Nephron progenitor cell (in vitro differentiated cells): ENCODE measurements around the gene FUT1.
"Not testable (repeated sequence)": the region's sequence is repeated elsewhere in the genome, so short reads cannot be mapped to it uniquely, and the experiment has no call there.

Experiments
- DNase-seq: peaks from one replicate; pipeline ENCODE4 v3.0.0; 2021
- H3K27ac Mint-ChIP-seq: 2 replicates; pipeline ENCODE4 v1.8.0; 2021; ENCODE audit warnings: mild to moderate bottlenecking, moderate library complexity, mixed read lengths
- H3K27me3 Mint-ChIP-seq: 2 replicates; pipeline ENCODE4 v1.8.0; 2021; ENCODE audit warnings: mild to moderate bottlenecking, low read depth, mixed read lengths; ENCODE audit not compliant: poor library complexity
- H3K36me3 Mint-ChIP-seq: 2 replicates; pipeline ENCODE4 v1.8.0; 2021; ENCODE audit warnings: low read depth, mixed read lengths
- H3K4me1 Mint-ChIP-seq: 2 replicates; pipeline ENCODE4 v1.8.0; 2021; ENCODE audit warnings: mixed read lengths
- H3K4me3 Mint-ChIP-seq: 2 replicates; pipeline ENCODE4 v1.8.0; 2021; ENCODE audit warnings: mild to moderate bottlenecking, moderate library complexity, mixed read lengths
- H3K9me3 Mint-ChIP-seq: 2 replicates; pipeline ENCODE4 v1.8.0; 2021; ENCODE audit warnings: mild to moderate bottlenecking, moderate library complexity, mixed read lengths
- CTCF ChIP-seq: fragments of 200-600 bp; sonication (generic); IDR thresholded peaks from 2 replicates; pipeline ENCODE4 v1.5.0; 2021; ENCODE audit warnings: antibody characterized with exemption

Gene FUT1

DNA sequence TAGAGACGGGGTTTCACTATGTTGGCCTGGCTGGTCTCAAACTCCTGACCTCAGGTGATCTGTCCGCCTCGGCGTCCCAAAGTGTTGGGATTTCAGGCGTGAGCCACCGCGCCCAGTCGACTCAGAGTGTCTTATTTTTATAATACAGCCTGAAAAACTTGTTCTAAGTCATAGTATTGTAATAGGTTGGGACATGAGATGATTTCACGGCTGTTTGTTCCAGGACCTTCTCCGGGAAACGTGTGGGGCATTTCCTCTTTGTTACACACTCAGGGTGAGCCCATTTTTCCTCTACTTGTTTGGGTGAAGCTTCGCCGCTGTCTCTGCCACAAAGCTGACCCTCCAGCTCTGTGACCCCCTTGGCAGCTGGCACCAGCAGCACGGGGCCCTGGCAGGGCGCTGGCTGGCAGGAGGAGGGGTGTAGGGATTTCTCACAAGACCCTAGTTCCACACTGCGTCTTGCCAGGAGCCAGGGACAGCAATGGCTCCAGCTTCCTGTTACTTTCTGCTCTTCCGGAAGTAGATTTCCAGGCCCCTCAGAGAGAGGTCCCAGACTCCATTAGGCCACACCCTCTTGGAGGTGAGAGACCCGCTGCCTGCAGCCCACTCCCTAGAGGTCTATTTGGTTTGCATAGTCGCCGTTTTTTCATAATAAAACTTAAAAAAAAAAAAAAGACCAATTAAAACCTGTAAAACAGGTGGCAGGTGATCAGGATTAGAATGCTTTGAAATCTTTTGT lies 18.5 kb upstream of the FUT1 start:
- Mint-ChIP-seq H3K4me3 (no peak overlapping the region), H3K4me1 (peaks cover 24% of the 10 kb centered on the region), H3K36me3 (no peaks in the 10 kb centered on the region), H3K27ac (no peak overlapping the region), H3K27me3 (peaks cover 11% of the 10 kb centered on the region), H3K9me3 (no peaks in the 10 kb centered on the region)
- DNase-seq: no peak
- TF ChIP-seq CTCF: no peak

DNA sequence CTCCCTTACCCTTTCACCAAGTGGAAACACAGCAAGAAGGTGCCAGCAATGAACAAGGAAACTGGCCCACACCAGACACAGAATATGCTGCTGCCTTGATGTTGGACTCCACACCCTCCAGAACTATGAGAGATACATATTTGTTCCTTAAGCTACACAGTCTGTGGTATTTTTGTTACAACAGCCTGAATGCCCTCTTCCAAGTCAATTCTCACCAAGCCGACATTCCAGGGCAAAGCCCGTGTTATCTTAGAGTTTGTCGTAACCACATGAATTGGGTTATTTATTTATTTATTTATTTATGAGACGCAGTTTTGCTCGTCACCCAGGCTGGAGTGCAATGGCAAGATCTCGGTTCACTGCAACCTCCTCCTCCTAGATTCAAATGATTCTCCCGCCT lies 17.8 kb upstream of the FUT1 start:
- H3K4me3 Mint-ChIP-seq: no peak overlapping the region
- no peaks in the 10 kb centered on the region for H3K9me3 Mint-ChIP-seq
- H3K4me1 Mint-ChIP-seq: peaks cover 24% of the 10 kb centered on the region
- no peaks in the 10 kb centered on the region for H3K36me3 Mint-ChIP-seq
- no peak overlapping the region for H3K27ac Mint-ChIP-seq
- no peak for TF ChIP-seq CTCF
- DNase-seq: no peak
- H3K27me3 Mint-ChIP-seq: peaks cover 17% of the 10 kb centered on the region

DNA sequence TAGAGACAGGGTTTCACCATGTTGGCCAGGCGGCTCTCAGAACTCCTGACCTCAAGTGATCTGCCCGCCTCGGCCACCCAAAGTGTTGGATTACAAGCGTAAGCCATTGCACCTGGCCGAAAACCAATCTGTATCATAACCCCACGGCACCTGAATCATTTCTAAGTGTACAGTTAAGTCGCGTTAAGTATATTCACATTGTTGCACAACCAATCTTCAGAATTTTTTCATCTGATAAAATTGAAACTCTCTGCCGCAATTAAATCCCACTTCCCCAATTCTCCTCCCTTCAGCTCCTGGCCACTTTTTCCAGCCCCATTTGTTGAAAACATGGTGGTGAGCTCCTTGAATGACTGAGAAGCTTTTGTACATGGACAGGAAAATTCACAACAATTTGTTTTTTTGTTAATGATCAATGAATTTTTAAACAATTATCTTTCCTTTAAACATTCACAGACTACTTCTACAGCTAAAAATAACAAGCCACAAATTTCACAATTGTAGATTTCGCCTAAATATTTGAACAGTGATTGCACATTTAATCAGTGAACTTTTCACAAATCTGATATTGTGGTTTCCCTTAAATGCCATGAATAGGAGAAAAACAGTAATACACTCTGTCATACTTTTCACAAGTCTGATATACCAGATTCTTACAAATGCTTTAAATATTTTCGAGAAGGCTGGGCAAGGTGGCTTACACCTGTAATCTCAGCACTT lies 16.7 kb upstream of the FUT1 start:
- peaks cover 18% of the 10 kb centered on the region for H3K4me1 Mint-ChIP-seq
- DNase-seq: no peak
- H3K4me3 Mint-ChIP-seq: no peak overlapping the region
- H3K27me3 Mint-ChIP-seq: peaks cover 22% of the 10 kb centered on the region
- no peaks in the 10 kb centered on the region for H3K9me3 Mint-ChIP-seq
- H3K36me3 Mint-ChIP-seq: no peaks in the 10 kb centered on the region
- TF ChIP-seq CTCF: no peak
- H3K27ac Mint-ChIP-seq: no peak overlapping the region

DNA sequence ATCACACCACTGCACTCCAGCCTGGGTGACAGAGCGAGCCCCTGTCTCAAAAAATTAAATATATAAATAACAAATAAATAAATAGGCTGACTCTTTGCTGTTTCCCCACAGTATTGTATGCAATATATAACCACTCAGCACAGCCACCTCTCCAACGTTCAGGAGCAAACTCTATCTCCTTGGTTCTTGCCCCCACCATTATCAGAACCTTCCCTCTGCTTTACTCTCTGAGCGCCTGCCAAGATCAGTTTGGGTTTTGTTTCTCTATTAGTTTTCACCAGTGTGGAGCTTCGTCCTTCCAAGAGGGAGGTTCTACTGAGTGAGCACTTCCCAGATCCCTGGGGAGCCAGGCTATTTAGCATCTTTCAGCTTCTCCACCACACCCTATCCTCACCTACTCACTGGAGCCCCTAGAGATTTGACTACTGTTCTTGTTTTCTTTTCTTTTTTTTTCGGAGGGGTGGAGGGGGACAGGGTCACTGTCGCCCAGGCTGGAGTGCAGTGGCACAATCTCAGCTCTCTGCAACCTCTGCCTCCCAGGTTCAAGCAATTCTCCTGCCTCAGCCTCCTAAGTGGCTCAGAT lies 15.8 kb upstream of the FUT1 start:
- not testable (repeated sequence) for H3K4me3 Mint-ChIP-seq, H3K9me3 Mint-ChIP-seq, H3K27ac Mint-ChIP-seq, H3K36me3 Mint-ChIP-seq, DNase-seq
- H3K27me3 Mint-ChIP-seq: peaks cover 24% of the 10 kb centered on the region
- peaks cover 17% of the 10 kb centered on the region for H3K4me1 Mint-ChIP-seq

DNA sequence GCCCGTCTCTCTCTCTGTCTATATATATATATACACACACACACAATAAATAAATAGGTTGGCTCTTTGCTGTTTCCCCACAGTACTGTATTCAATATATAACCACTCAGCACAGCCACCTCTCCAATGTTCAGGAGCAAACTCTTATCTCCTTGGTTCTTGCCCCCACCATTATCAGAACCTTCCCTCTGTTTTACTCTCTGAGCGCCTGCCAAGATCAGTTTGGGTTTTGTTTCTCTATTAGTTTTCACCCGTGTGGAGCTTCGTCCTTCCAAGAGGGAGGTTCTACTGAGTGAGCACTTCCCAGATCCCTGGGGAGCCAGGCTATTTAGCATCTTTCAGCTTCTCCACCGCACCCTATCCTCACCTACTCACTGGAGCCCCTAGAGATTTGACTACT lies 13.4 kb upstream of the FUT1 start:
- not testable (repeated sequence) for DNase-seq
- H3K27ac Mint-ChIP-seq: peak overlapping the region; percentile 21

GRCh38 chr19:48760504-48761205 lies 8.2 kb upstream of the FUT1 start:
- H3K27me3 Mint-ChIP-seq: peaks cover 38% of the 10 kb centered on the region
- H3K36me3 Mint-ChIP-seq: no peaks in the 10 kb centered on the region
- no peak for DNase-seq
- H3K4me3 Mint-ChIP-seq: no peak overlapping the region
- no peak for TF ChIP-seq CTCF
- H3K27ac Mint-ChIP-seq: no peak overlapping the region
- H3K9me3 Mint-ChIP-seq: no peaks in the 10 kb centered on the region
- H3K4me1 Mint-ChIP-seq: no peaks in the 10 kb centered on the region

More for the DNA sequence above, 13.4 kb upstream of the FUT1 start:
- H3K9me3 Mint-ChIP-seq, H3K4me3 Mint-ChIP-seq, H3K36me3 Mint-ChIP-seq: not testable (repeated sequence)
- Mint-ChIP-seq H3K27me3 (peaks cover 46% of the 10 kb centered on the region), H3K4me1 (peaks cover 11% of the 10 kb centered on the region)
